PFSK-1 (cell line): ENCODE results near the gene PAX4.

Experiments
- SIN3A ChIP-seq: IDR thresholded peaks from 2 replicates; pipeline ENCODE4 v1.6.1; 2012; ENCODE audit warnings: mild to moderate bottlenecking, low read length, moderate library complexity, borderline replicate concordance; ENCODE audit not compliant: insufficient read depth
- TAF1 ChIP-seq: IDR thresholded peaks from 2 replicates; pipeline ENCODE4 v1.6.1; 2012; ENCODE audit warnings: low read length, control low read depth, borderline replicate concordance; ENCODE audit not compliant: insufficient read depth

DNA sequence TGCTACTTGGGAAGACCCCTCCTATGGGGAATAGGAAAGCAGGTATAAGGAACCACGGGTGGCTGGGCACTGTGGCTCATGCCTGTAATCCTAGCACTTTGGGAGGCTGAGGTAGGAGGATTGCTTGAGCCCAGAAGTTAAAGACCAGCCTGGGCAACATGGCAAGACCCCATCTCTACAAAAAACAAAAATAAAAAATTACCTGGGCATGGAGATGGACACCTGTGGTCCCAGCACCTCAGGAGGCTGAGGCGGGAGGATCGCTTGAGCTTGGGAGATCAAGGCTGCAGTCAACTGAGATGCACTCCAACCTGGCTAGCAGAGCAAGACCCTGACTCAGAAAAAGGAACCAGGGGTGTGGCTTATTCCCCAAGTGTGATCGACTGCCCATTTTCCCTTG is 25.4 kb downstream of the PAX4 start:
- TF ChIP-seq SIN3A (no peak), TAF1 (no peak)
